ENCODE results near the gene BRMS1L. TPM values are rescaled to one million over a fixed set of nuclear protein-coding genes. Genes with fewer than 3 reads are reported as not detected.

BRMS1L gene
- polyA plus RNA-seq, 1 donor (not counting 4 experiments of a cell fraction or from before 2014, with no cell fraction given), result 12.0 TPM

DNA sequence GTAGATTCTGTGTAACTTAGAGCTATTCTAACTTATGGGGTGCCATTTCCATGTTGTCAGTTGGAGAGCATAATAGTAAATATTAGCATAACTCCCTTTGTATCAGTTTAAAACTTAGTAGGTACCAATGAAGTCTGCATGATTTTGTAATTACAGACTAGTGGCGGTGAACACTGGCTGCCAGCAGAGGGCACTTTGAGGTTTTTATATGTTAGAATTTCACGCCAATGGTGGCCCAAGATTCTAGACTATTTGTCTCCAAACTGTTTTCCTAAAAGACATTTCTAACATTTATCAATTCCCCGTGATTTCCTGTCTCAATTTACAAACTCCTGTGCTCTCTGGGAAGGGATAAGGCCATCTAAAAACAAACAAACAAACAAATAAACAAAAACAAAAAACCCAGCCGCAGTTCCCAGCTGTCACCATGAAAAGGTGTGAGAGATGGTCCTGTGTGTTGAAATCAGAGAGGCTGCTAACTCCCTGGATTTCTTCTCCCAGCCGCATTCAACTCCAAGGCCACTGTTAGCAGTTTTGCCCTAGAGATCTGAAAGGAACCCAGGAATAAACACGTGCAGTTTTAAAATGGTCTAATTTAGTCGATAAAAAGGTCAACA, 57.6 kb downstream of the BRMS1L start:
- Histone ChIP-seq H3K27me3 (ENCODE audit: control insufficient read depth, extremely low read depth, insufficient read depth, low read length) (no peaks in the 10 kb centered on the region), H2AFZ (ENCODE audit: control insufficient read depth, low read length) (no peak overlapping the region), H4K20me1 (ENCODE audit: control insufficient read depth, extremely low read depth, insufficient read depth, low read length) (no peaks in the 10 kb centered on the region), H3K36me3 (ENCODE audit: control insufficient read depth in 2 of 2, extremely low read depth in 1 of 2, insufficient read depth in 2 of 2, low read length in 2 of 2) (no peaks in the 10 kb centered on the region), H3K4me3 (ENCODE audit: control insufficient read depth in 2 of 3, extremely low read depth in 1 of 3, insufficient read depth in 2 of 3, low read depth in 1 of 3, low read length in 3 of 3) (no peak overlapping the region), H3K79me2 (ENCODE audit: control insufficient read depth, insufficient read depth, low read length) (no peaks in the 10 kb centered on the region), H3K4me2 (ENCODE audit: control insufficient read depth, extremely low read depth, insufficient read depth, low read depth, low read length) (no peak overlapping the region), H3K9me1 (ENCODE audit: control insufficient read depth, extremely low read depth, insufficient read depth, low read length) (no peaks in the 10 kb centered on the region), H3K9ac (ENCODE audit: control insufficient read depth, extremely low read depth, insufficient read depth, low read length) (no peak overlapping the region), H3K4me1 (ENCODE audit: control insufficient read depth, extremely low read depth, insufficient read depth, low read length) (peaks cover 6% of the 10 kb centered on the region), H3K9me3 (ENCODE audit: control insufficient read depth, low read depth, low read length) (no peaks in the 10 kb centered on the region), H3K27ac (ENCODE audit: control insufficient read depth, insufficient read depth, low read length) (no peak overlapping the region)
- no peak for DNase-seq (ENCODE audit: low read depth, low spot score)
- TF ChIP-seq EZH2 (IDR thresholded peaks at IDR 0.05; ENCODE audit: low read length) (no peak), CTCF (optimal IDR thresholded peaks at IDR 0.05 in 1 of 3, IDR thresholded peaks at IDR 0.05 in 1 of 3, conservative IDR thresholded peaks at IDR 0.05 in 1 of 3; ENCODE audit: extremely low read depth in 1 of 3, insufficient read depth in 2 of 3, low read length in 3 of 3) (peak; percentile 55 to 62 (median 56))
- FAIRE-seq, result no peak
- dilution Hi-C loops (cut with MboI; ENCODE audit: extremely low pct_ligation_motif_present, low sequenced_read_pairs), result no loop called here

DNA sequence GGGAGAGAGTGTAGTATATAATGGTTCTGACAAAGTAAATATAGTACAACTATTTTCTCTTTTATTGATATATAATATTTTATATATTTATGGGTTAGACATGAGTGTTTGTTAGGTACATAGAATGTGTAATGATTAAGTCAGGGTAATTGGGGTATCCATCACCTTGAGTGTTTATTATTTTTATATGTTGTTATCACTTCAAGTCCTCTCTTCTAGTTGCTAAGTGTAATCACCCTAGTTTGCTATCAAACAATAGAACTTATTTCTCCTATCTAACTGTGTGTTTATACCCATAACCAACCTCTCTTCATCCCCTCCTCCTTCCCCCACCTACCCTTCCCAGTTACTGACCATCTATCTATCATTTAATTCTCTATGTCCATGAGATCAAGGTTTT, 64.2 kb downstream of the BRMS1L start:
- Histone ChIP-seq H3K4me3 (ENCODE audit: control insufficient read depth in 2 of 3, extremely low read depth in 1 of 3, insufficient read depth in 2 of 3, low read depth in 1 of 3, low read length in 3 of 3) (no peak overlapping the region), H3K79me2 (ENCODE audit: control insufficient read depth, insufficient read depth, low read length) (no peaks in the 10 kb centered on the region), H3K4me1 (ENCODE audit: control insufficient read depth, extremely low read depth, insufficient read depth, low read length) (no peaks in the 10 kb centered on the region), H3K9ac (ENCODE audit: control insufficient read depth, extremely low read depth, insufficient read depth, low read length) (no peak overlapping the region), H3K4me2 (ENCODE audit: control insufficient read depth, extremely low read depth, insufficient read depth, low read depth, low read length) (no peak overlapping the region), H3K36me3 (ENCODE audit: control insufficient read depth in 2 of 2, extremely low read depth in 1 of 2, insufficient read depth in 2 of 2, low read length in 2 of 2) (no peaks in the 10 kb centered on the region), H3K9me1 (ENCODE audit: control insufficient read depth, extremely low read depth, insufficient read depth, low read length) (no peaks in the 10 kb centered on the region), H3K27me3 (ENCODE audit: control insufficient read depth, extremely low read depth, insufficient read depth, low read length) (no peaks in the 10 kb centered on the region), H3K27ac (ENCODE audit: control insufficient read depth, insufficient read depth, low read length) (no peak overlapping the region), H4K20me1 (ENCODE audit: control insufficient read depth, extremely low read depth, insufficient read depth, low read length) (no peaks in the 10 kb centered on the region), H2AFZ (ENCODE audit: control insufficient read depth, low read length) (no peak overlapping the region), H3K9me3 (ENCODE audit: control insufficient read depth, low read depth, low read length) (no peaks in the 10 kb centered on the region)
- dilution Hi-C loops (cut with MboI; ENCODE audit: extremely low pct_ligation_motif_present, low sequenced_read_pairs), result no loop called here
- FAIRE-seq (no peak), DNase-seq (ENCODE audit: low read depth, low spot score) (no peak)
- TF ChIP-seq EZH2 (IDR thresholded peaks at IDR 0.05; ENCODE audit: low read length) (no peak), CTCF (optimal IDR thresholded peaks at IDR 0.05 in 1 of 3, IDR thresholded peaks at IDR 0.05 in 1 of 3, conservative IDR thresholded peaks at IDR 0.05 in 1 of 3; ENCODE audit: extremely low read depth in 1 of 3, insufficient read depth in 2 of 3, low read length in 3 of 3) (no peak)
